Fibroblast of villous mesenchyme (primary cell): ENCODE results near the gene UBAC1. TPM values are rescaled to one million over a fixed set of nuclear protein-coding genes. Genes with fewer than 3 reads are reported as not detected.
"Not testable (repeated sequence)": the region's sequence is repeated elsewhere in the genome, so short reads cannot be mapped to it uniquely, and the experiment has no call there.

Source experiments
- DNase-seq: peaks from one replicate; pipeline ENCODE4 v3.0.0-alpha.2; 2010; ENCODE audit warnings: low read depth
- H3K4me3 ChIP-seq: 2 replicates; pipeline ENCODE4 v1.5.1; 2011; ENCODE audit warnings: low read depth, mild to moderate bottlenecking, low read length
- total RNA-seq: library from RNA; depleted of rRNA; stranded (reverse); fragments of >200 nt; gene quantifications from 2 replicates; pipeline ENCODE4 v1.2.3, GENCODE V29; 2012
- TF ChIP-seq, protein P1 (sequence below): IDR thresholded peaks from 2 replicates; pipeline ENCODE4 v1.5.1; 2012; ENCODE audit warnings: low read depth, mild to moderate bottlenecking, low read length; ENCODE audit not compliant: insufficient read depth

The UBAC1 gene
- total RNA-seq, 1 donor: 27.6 TPM

- no peak for DNase-seq
- no peak overlapping the region for H3K4me3 ChIP-seq
- TF ChIP-seq, protein P1, sequence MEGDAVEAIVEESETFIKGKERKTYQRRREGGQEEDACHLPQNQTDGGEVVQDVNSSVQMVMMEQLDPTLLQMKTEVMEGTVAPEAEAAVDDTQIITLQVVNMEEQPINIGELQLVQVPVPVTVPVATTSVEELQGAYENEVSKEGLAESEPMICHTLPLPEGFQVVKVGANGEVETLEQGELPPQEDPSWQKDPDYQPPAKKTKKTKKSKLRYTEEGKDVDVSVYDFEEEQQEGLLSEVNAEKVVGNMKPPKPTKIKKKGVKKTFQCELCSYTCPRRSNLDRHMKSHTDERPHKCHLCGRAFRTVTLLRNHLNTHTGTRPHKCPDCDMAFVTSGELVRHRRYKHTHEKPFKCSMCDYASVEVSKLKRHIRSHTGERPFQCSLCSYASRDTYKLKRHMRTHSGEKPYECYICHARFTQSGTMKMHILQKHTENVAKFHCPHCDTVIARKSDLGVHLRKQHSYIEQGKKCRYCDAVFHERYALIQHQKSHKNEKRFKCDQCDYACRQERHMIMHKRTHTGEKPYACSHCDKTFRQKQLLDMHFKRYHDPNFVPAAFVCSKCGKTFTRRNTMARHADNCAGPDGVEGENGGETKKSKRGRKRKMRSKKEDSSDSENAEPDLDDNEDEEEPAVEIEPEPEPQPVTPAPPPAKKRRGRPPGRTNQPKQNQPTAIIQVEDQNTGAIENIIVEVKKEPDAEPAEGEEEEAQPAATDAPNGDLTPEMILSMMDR: no peak
Observed at GRCh38 chr9:135946392-135946994, 14.7 kb downstream of the UBAC1 start.

GRCh38 chr9:135945969-135946368, 15.2 kb downstream of the UBAC1 start:
- no peak overlapping the region for H3K4me3 ChIP-seq
- TF ChIP-seq, protein P1: no peak
- DNase-seq: no peak

DNA sequence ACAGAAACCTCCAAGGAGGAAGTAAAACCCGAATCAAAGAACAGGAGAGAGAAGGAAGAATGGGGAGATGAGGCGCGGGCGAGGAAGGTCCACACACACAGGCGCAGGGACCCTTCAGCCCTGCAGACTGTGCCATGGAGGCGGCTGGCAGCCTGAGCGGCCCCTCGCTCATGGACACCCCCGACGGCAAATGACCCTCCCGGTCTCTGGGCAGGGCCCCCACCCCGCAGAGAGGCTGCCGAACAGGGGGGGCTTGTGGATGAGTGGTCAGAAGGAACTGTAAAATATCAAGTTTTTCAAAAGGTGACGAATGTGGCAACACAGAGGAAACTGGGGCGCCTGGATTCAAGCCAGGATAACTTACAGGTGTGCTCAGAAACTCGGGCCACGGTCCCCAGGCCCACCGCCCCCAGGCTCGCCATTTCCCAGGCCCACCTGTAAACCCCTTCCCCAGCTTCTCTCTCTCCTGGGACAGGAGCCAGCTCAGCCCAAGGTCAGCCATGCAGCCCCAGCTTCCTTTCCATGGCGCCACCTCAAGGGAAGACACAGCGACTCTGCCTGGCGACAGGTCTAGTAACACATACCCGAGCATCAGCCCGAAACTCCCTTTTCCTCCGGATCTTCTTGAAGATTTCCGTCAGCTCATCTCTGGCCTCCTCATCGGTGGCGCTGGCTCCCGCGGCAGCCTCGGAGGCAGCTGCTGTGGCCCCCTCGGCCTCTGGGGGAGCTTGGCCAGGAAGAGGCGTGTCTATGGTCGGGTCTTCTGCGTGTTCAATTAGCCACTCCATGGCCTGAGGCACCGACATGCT, 16.5 kb downstream of the UBAC1 start:
- TF ChIP-seq, protein P1: no peak
- no peak overlapping the region for H3K4me3 ChIP-seq
- DNase-seq: no peak

- H3K4me3 ChIP-seq, DNase-seq: not testable (repeated sequence)
Observed at GRCh38 chr9:135943604-135944003, 17.6 kb downstream of the UBAC1 start.

DNA sequence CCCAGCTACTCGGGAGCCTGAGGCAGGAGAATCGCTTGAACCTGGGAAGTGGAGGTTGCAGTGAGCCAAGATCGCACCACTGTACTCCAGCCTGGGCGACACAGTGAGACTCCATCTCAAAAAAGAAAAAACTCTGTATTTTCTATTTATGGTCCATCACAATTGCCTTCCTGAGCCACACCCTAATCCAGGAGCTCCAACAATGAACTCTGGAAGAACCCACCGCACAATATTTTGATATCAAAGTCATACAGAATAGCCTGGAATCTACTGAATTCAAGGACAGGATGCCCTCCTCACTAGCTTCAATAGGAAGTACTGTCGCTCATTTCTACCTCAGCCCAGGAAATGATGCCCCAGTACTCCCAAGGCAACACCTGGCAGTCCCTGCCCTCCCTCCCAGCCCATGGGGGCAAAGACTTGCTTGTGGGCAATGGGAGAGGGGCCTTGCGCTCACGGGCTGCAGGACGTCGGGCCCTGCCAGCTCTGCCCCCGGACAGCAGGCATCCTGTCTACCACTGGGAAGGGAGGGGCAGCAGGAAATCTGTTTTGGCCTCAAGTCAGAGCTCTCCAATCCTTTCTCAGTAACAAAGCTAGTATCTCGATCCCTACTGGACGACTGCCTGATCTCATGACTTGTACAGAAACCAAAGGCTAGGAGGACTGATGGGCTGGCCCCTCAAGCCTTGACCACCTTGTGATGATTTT, 19.7 kb downstream of the UBAC1 start:
- TF ChIP-seq, protein P1: no peak
- no peak overlapping the region for H3K4me3 ChIP-seq
- no peak for DNase-seq

DNA sequence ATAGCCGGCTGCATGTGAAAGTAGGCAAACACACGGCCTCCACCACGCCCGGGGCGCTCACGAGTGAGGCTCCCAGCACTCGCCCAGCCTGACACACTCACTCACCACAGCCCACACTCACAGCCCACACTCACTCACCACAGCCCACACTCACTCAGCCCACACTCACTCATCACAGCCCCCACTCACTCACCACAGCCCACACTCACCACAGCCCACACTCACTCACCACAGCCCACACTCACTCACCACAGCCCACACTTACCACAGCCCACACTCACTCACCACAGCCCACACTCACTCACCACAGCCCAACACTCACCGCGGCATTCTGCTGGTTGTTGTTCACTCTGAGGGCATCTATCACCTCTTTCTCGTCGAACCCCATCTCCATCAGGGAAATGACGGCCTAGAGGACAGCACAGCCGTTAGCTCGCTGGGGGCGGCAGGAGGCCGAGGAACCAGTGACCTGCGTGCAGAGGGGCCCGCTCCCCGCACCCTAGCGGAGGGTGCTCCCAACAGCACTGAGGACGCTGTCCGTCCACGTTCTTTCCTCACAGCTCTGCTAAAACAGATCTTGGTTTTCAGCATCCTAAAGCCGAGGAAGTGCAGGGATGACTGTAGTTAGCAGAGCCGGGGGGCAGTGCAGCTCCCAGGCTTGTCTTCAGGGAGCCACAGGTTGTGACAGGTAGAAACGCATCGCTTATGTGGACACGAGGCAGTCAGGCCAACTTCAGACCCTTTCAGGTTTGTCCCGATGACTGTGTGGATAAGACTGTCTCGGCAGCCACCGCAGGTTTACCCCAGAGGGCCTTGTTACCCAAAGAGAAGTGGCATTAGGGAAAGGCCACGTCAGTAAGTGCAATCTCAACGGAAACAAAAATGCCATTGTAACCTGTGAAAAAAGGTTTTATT, 21.6 kb downstream of the UBAC1 start:
- TF ChIP-seq, protein P1: no peak
- no peak overlapping the region for H3K4me3 ChIP-seq
- DNase-seq: no peak
